ENCODE results near the gene ANGPTL4.
"Not testable (repeated sequence)": the region's sequence is repeated elsewhere in the genome, so short reads cannot be mapped to it uniquely, and the experiment has no call there.

GRCh38 chr19:8386419-8386818, 22.5 kb downstream of the ANGPTL4 start:
- not testable (repeated sequence) for TF ChIP-seq CTCF (conservative IDR thresholded peaks at IDR 0.05); ZFX (IDR thresholded peaks at IDR 0.05)

Data from C4-2B (cell line).